ENCODE data around the gene PI4KA.

Gene PI4KA

GRCh38 chr22:20881869-20882815, 23.5 kb upstream of the PI4KA start:
- DNase-seq, result no peak

- DNase-seq, result no peak
Measured at GRCh38 chr22:20881231-20881630, 22.6 kb upstream of the PI4KA start.

- DNase-seq, result no peak
Measured at GRCh38 chr22:20877715-20878114, 19.1 kb upstream of the PI4KA start.

- no peak for DNase-seq
Measured at GRCh38 chr22:20875296-20875695, 16.7 kb upstream of the PI4KA start.

- peak; percentile 34 for DNase-seq
Measured at GRCh38 chr22:20873214-20873613, 14.6 kb upstream of the PI4KA start.

GRCh38 chr22:20869234-20869633, 10.6 kb upstream of the PI4KA start:
- no peak for DNase-seq

GRCh38 chr22:20868025-20868962, 9.7 kb upstream of the PI4KA start:
- DNase-seq, result no peak

- DNase-seq, result peak; percentile 90
Measured at GRCh38 chr22:20867179-20868024, 8.8 kb upstream of the PI4KA start.

- DNase-seq, result no peak
Measured at GRCh38 chr22:20866736-20867135, 8.1 kb upstream of the PI4KA start.

- no peak for DNase-seq
Measured at GRCh38 chr22:20865875-20866445, 7.3 kb upstream of the PI4KA start.

- DNase-seq, result no peak
Measured at GRCh38 chr22:20865331-20865730, 6.7 kb upstream of the PI4KA start.

GRCh38 chr22:20864186-20864908, 5.7 kb upstream of the PI4KA start:
- no peak for DNase-seq

- DNase-seq, result peak; percentile 55
Measured at GRCh38 chr22:20863366-20863765, 4.8 kb upstream of the PI4KA start.

- DNase-seq, result no peak
Measured at GRCh38 chr22:20862540-20862939, 3.9 kb upstream of the PI4KA start.

- DNase-seq, result no peak
Measured at GRCh38 chr22:20859615-20860014, 1.0 kb upstream of the PI4KA start.

GRCh38 chr22:20857838-20858614, 585 bp downstream of the PI4KA start:
- DNase-seq, result peak; percentile 81

GRCh38 chr22:20857247-20857643, 1.4 kb downstream of the PI4KA start:
- peak; percentile 69 for DNase-seq

- DNase-seq, result no peak
Measured at GRCh38 chr22:20853236-20853660, 5.4 kb downstream of the PI4KA start.

- DNase-seq, result no peak
Measured at GRCh38 chr22:20852503-20852902, 6.1 kb downstream of the PI4KA start.

- DNase-seq, result peak; percentile 63
Measured at GRCh38 chr22:20852076-20852475, 6.5 kb downstream of the PI4KA start.
